ENCODE measurements around the gene TMC6.
A peak's percentile ranks its signal among the peaks of the same experiment; 100 is the strongest.
"Not testable (repeated sequence)": the region's sequence is repeated elsewhere in the genome, so short reads cannot be mapped to it uniquely, and the experiment has no call there.

The TMC6 gene, protein sequence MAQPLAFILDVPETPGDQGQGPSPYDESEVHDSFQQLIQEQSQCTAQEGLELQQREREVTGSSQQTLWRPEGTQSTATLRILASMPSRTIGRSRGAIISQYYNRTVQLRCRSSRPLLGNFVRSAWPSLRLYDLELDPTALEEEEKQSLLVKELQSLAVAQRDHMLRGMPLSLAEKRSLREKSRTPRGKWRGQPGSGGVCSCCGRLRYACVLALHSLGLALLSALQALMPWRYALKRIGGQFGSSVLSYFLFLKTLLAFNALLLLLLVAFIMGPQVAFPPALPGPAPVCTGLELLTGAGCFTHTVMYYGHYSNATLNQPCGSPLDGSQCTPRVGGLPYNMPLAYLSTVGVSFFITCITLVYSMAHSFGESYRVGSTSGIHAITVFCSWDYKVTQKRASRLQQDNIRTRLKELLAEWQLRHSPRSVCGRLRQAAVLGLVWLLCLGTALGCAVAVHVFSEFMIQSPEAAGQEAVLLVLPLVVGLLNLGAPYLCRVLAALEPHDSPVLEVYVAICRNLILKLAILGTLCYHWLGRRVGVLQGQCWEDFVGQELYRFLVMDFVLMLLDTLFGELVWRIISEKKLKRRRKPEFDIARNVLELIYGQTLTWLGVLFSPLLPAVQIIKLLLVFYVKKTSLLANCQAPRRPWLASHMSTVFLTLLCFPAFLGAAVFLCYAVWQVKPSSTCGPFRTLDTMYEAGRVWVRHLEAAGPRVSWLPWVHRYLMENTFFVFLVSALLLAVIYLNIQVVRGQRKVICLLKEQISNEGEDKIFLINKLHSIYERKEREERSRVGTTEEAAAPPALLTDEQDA

GRCh38 chr17:78128551-78129350 is at the start of gene TMC6:
TSS of gene TMC6 (minus strand) at chr17:78128755. CDS start at chr17:78126832, 1,923 bp downstream.
- peak; percentile 52 for DNase-seq

DNA sequence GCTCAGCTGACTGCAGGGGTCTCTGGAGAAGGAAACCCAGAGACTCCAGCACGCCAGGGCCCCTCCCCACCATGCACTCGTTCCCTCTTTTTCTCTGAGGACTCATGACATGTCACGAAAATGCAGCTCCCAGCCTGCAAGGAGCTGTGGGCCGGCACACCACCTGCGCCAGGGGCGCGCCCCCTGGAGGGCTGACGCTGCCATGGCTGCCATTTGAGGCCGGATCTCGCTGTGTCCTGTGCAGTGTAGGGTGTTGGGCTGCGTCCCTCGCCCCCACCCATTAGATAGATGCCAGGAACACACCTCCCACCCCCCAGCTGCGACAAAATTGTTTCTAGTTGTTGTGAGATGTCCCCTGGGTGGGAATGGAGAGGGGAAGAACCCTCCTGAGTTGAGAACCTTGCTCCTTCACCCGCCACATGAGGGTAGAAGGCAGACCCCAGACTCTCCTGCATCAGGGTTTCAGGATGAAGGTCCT is 48.0 kb upstream of the TMC6 start:
- DNase-seq = no peak

DNA sequence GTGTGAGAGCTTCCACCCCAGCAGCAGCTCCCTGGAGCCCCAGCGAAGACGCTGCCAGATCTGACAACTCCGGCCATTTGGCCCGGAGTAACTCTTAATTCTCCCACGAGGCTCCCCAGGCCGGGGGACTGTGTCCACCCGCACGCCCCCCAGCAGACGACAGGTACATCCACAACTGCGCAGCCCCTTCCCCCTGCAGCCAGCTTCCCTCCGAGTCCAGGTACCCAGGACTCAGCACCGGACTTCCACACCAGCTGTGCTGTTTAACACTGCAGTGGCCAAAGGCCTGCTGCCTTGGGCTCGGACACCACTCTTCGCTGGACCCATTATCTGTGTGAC is 47.1 kb upstream of the TMC6 start:
- DNase-seq = no peak

GRCh38 chr17:78174870-78175642 is 46.5 kb upstream of the TMC6 start:
- DNase-seq = no peak

DNA sequence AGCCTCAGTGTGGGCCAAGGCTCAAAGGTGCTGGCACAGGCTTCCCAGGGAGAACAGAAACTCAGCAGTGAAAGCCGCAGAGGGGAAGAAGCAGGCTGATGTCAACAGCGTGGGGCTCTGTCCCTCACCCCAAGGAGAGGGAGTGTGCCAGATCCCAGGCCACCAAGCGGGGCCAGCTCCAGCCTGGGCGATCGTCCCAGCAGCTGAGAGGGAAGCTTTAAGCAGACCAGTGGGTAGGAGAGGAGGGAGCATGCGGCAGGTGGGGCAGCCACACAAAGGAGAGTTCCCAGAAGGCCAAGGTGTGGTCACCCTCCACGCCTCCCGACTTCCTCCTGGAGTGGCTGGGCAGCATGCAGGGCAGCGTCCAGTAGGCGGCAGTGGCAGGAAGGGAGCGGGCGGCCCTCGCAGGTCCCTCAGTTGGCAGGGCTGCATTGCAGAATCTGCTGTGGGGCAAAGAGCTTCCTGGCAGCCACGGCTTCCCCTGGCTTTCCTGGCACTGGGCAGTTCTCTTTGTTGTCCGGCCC is 45.9 kb upstream of the TMC6 start:
- DNase-seq = no peak

- no peak for DNase-seq
Observed at GRCh38 chr17:78173097-78173715, 44.7 kb upstream of the TMC6 start.

GRCh38 chr17:78172249-78173051 is 43.9 kb upstream of the TMC6 start:
- peak; percentile 49 for DNase-seq

GRCh38 chr17:78171591-78172248 is 43.2 kb upstream of the TMC6 start:
- DNase-seq = not testable (repeated sequence)

DNA sequence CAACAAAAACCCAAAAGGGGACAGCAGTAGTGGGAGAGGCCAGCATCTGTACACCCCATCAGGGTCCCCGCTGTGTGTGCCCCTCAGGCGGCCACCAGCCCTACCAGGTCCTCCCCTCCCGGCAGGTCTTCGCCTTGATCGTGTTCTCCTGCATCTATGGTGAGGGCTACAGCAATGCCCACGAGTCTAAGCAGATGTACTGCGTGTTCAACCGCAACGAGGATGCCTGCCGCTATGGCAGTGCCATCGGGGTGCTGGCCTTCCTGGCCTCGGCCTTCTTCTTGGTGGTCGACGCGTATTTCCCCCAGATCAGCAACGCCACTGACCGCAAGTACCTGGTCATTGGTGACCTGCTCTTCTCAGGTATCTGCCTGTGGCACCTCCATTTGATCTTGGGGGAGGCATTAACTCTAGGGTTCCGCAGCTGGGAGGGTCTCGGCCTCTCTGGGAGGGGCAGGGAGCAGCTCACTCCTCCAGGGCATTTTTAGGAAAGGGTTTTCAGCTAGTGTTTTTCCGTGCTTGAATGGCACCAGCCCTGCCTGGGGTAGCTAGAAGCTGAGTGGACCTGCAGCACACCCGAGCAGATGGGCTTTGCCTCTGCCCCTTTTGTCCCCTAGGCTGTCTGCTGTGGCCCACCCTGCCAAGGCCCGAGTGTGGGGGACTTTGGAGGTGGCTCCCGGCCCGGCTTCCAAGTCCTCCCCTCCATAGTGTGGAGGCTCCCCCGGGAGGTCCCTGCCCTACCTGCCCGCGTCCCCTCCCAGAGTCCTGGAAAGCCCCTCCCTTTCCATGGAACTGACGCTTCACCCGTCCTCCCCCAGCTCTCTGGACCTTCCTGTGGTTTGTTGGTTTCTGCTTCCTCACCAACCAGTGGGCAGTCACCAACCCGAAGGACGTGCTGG is 42.4 kb upstream of the TMC6 start:
- no peak for DNase-seq

- peak; percentile 30 for DNase-seq
Observed at GRCh38 chr17:78168903-78169793, 40.6 kb upstream of the TMC6 start.

- peak; percentile 74 for DNase-seq
Observed at GRCh38 chr17:78168242-78168902, 39.8 kb upstream of the TMC6 start, which contains the start of gene SYNGR2. TSS of gene SYNGR2 (plus strand) at chr17:78168581. CDS start at chr17:78168617, 36 bp downstream.

DNA sequence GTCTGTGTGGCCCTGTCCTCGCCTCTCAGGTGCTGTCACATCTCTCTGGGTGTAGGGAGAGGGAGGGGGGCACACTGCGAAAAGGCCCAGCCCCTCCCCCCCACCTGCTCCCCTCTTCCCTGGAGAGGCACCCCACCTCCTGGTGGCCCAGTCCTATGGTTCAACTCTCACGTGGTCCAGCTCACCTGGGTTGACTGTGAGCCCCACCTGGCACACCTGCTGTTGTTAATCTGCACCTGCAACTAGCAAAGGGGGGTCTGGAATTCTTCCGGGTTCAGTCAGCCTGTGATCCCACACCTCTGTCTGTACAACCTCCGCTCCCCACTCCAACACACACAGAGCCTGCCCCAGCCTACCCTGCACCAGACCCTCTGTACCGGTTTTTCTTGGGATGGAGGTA is 37.9 kb upstream of the TMC6 start:
- no peak for DNase-seq

DNA sequence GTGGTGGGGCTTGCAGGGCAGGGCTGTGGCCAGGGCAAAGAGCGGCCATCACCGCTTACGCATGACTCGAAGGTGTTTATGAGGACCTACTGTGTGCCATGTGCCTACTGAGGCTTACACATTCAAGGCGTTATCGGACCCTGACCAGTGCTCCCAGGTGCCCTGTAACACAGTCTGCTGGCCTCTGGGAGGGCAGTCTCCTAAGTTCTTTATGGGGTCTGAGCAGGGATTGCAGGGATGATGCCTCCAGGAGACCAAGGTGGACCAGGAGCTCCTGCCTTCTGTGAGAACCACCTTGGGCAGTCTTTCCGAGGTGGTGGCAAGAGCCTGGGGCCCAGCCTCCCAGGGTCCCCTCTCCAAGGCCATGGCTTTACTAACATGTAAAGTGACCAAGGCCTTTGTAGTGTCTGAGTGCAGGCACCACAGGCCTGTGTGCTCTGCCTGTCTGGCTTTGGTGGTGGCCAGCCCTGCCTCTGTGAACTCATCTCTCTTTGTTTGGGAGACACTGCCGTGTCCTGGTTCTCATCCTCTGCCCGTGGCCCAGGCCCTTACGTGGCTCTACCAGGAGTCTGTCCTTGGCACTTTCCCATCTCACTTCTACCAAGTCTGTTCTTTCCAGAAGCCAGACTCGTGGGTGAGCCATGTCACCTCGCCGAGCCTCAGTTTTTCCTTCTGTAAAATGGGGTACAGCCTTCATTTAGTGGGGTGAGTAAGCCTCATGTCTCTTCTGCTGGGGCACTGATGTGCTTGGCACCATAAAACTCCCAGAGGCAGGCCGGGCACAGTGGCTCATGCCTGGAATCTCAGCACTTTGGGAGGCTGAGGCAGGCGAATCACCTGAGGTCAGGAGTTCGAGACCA is 36.4 kb upstream of the TMC6 start:
- DNase-seq = no peak

- peak; percentile 49 for DNase-seq
Observed at GRCh38 chr17:78163881-78164747, 35.6 kb upstream of the TMC6 start.

GRCh38 chr17:78159575-78160158 is 31.1 kb upstream of the TMC6 start:
- no peak for DNase-seq
